Caco-2 (cell line): ENCODE results near the gene PRKCB. TPM values are rescaled to one million over a fixed set of nuclear protein-coding genes. Genes with fewer than 3 reads are reported as not detected.

Experiments used
- BruUV-seq: library from RNA; stranded (reverse); fragments of 400-500 nt; replicated peaks from 2 replicates; lab custom pipeline; 2021; lab: Mats Ljungman, UMichigan
- CTCF ChIA-PET: fragments of 300-600 bp; sonication (Branson Sonifier 250); formaldehyde crosslinking; loops from one replicate; lab custom pipeline; 2022; ENCODE audit warnings: antibody characterized with exemption; lab: Charles Lee
- POLR2A ChIA-PET: fragments of 300-600 bp; sonication (Branson Sonifier 250); formaldehyde crosslinking; loops from one replicate; lab custom pipeline; 2022; ENCODE audit warnings: antibody characterized with exemption; lab: Charles Lee
- DNase-seq, 2 experiments: peaks; one replicate each; pipeline versions ENCODE4 v3.0.0 to v3.0.0-alpha.2; 2020 to 2022
- H3K27me3 ChIP-seq: replicated peaks from 2 replicates; pipeline ENCODE4 v1.6.0; 2011; ENCODE audit warnings: low read length; ENCODE audit not compliant: control insufficient read depth, insufficient read depth
- H3K36me3 ChIP-seq: 2 replicates; pipeline ENCODE4 v1.5.1; 2011; ENCODE audit warnings: low read length; ENCODE audit not compliant: control insufficient read depth, insufficient read depth
- H3K4me1 ChIP-seq: fragments of 250-450 bp; sonication (Bioruptor Pico); 2 replicates; pipeline ENCODE4 v1.5.1; 2020; ENCODE audit warnings: mild to moderate bottlenecking
- H3K4me3 ChIP-seq: 2 replicates; pipeline ENCODE4 v1.5.1; 2011; ENCODE audit warnings: low read depth, mild to moderate bottlenecking, control low read depth, low read length
- H3K9me3 ChIP-seq: fragments of 250-450 bp; sonication (Bioruptor Pico); 2 replicates; pipeline ENCODE4 v1.5.1; 2020; ENCODE audit warnings: mild to moderate bottlenecking, moderate library complexity
- H3K27ac Mint-ChIP-seq: one replicate; pipeline ENCODE4 v1.8.0; 2022; ENCODE audit warnings: mixed read lengths; ENCODE audit not compliant: unreplicated experiment
- H3K27me3 Mint-ChIP-seq: one replicate; pipeline ENCODE4 v1.8.0; 2022; ENCODE audit warnings: mixed read lengths; ENCODE audit not compliant: insufficient read depth, unreplicated experiment
- H3K36me3 Mint-ChIP-seq: one replicate; pipeline ENCODE4 v1.8.0; 2022; ENCODE audit warnings: mild to moderate bottlenecking, mixed read lengths; ENCODE audit not compliant: insufficient read depth, unreplicated experiment
- H3K4me1 Mint-ChIP-seq: one replicate; pipeline ENCODE4 v1.8.0; 2022; ENCODE audit warnings: low read depth, mixed read lengths; ENCODE audit not compliant: unreplicated experiment
- H3K4me3 Mint-ChIP-seq: one replicate; pipeline ENCODE4 v1.8.0; 2022; ENCODE audit warnings: mild to moderate bottlenecking, moderate library complexity, mixed read lengths; ENCODE audit not compliant: unreplicated experiment
- H3K9me3 Mint-ChIP-seq: one replicate; pipeline ENCODE4 v1.8.0; 2022; ENCODE audit warnings: mixed read lengths; ENCODE audit not compliant: unreplicated experiment
- CTCF ChIP-seq, 2 experiments: fragments of 200-600 bp in 1 of 2; IDR thresholded peaks; 1 replicate in 1 of 2; 2 replicates in 1 of 2; pipeline versions ENCODE4 v1.5.1 to v1.8.0; 2011 to 2022; ENCODE audit warnings: antibody characterized with exemption in 1 of 2, control low read depth in 1 of 2, inconsistent platforms in 1 of 2, low read depth in 1 of 2, low read length in 1 of 2, mild to moderate bottlenecking in 1 of 2, moderate library complexity in 1 of 2; ENCODE audit not compliant: insufficient read depth in 1 of 2, severe bottlenecking in 1 of 2, unreplicated experiment in 1 of 2
- intact Hi-C: fragments of 100-400 bp; cut with micrococcal nuclease; formaldehyde crosslinking; loops from one replicate; pipeline ENCODE4 v1.10.0; 2022; ENCODE audit not compliant: unreplicated experiment
- total RNA-seq: library from RNA; stranded (reverse); gene quantifications from 2 replicates; pipeline ENCODE4 v1.2.3, GENCODE V29; 2022

The PRKCB gene
- total RNA-seq, 1 experiment from 2014 or later, result not detected

GRCh38 chr16:24130494-24131085 lies 294.8 kb downstream of the PRKCB start:
- Histone ChIP-seq H3K27me3 (no peaks in the 10 kb centered on the region), H3K36me3 (no peaks in the 10 kb centered on the region), H3K4me3 (no peak overlapping the region), H3K4me1 (no peaks in the 10 kb centered on the region), H3K9me3 (no peaks in the 10 kb centered on the region)
- no peak for DNase-seq
- ChIA-PET CTCF (interaction anchor here (1.3 kb wide), 1 partner anchor 60 kb away, joined by 3 read pairs; no protein-coding TSS in a partner anchor), POLR2A (no interaction called here)
- no peaks in the 10 kb centered on the region for H3K4me1 Mint-ChIP-seq
- no peak overlapping the region for H3K27ac Mint-ChIP-seq
- intact Hi-C loops, result no loop called here
- H3K4me3 Mint-ChIP-seq, result no peak overlapping the region
- H3K27me3 Mint-ChIP-seq, result peaks cover 8% of the 10 kb centered on the region
- TF ChIP-seq CTCF (IDR thresholded peaks at IDR 0.05; ENCODE audit: insufficient read depth in 1 of 2, low read depth in 1 of 2, low read length in 1 of 2, severe bottlenecking in 1 of 2, unreplicated experiment in 1 of 2), result no peak
- no peaks in the 10 kb centered on the region for H3K36me3 Mint-ChIP-seq
- BruUV-seq, result no TSS peak
- no peaks in the 10 kb centered on the region for H3K9me3 Mint-ChIP-seq

- intact Hi-C loops, result no loop called here
- Histone ChIP-seq H3K4me3 (no peak overlapping the region), H3K9me3 (no peaks in the 10 kb centered on the region), H3K36me3 (no peaks in the 10 kb centered on the region), H3K27me3 (no peaks in the 10 kb centered on the region), H3K4me1 (no peaks in the 10 kb centered on the region)
- H3K4me3 Mint-ChIP-seq, result no peak overlapping the region
- TF ChIP-seq CTCF (IDR thresholded peaks at IDR 0.05; ENCODE audit: insufficient read depth in 1 of 2, low read depth in 1 of 2, low read length in 1 of 2, severe bottlenecking in 1 of 2, unreplicated experiment in 1 of 2), result no peak
- peaks cover 7% of the 10 kb centered on the region for H3K27me3 Mint-ChIP-seq
- no peaks in the 10 kb centered on the region for H3K4me1 Mint-ChIP-seq
- CTCF ChIA-PET, result interaction anchor here (1.3 kb wide), 1 partner anchor 60 kb away, joined by 3 read pairs; no protein-coding TSS in a partner anchor
- no peaks in the 10 kb centered on the region for H3K36me3 Mint-ChIP-seq
- H3K9me3 Mint-ChIP-seq, result no peaks in the 10 kb centered on the region
- no peak for DNase-seq
- POLR2A ChIA-PET, result no interaction called here
- H3K27ac Mint-ChIP-seq, result no peak overlapping the region
- BruUV-seq, result no TSS peak
These were observed 295.5 kb downstream of the PRKCB start for GRCh38 chr16:24131294-24131693.

DNA sequence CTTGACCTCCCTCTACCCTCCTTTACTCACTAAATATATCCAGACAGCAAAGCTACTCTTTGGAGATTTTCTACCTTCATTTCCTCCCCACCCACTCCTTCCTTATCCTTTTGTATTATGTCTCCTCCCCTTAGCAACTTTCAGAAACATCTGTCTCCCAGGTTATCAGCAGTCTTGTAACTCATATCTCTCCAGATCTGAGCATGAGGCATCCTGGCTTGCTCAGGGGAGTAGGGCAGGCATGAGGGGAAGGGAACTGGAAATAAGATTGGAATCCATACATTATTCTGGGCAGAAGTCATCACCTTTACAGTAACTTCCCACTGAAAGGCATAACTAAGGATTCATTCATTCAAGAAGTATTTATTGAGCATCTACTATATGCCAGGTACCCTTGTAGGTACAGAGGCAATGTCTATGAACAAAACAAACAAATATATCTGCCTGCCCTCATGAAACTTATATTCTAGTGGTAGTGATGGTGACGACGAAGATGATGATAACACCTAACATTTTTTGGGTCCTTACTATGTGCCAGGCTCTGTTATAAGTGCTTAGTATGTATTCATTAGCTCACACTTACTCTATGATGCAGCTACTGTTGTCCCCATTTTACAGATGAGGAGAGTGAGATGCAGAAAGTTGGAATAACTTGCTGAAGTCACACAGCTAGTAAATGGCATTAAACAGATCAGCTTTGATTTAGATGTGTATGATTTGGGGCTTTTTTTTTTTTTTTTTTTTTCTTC lies 296.4 kb downstream of the PRKCB start:
- TF ChIP-seq CTCF (IDR thresholded peaks at IDR 0.05; ENCODE audit: insufficient read depth in 1 of 2, low read depth in 1 of 2, low read length in 1 of 2, severe bottlenecking in 1 of 2, unreplicated experiment in 1 of 2), result no peak
- H3K27me3 ChIP-seq, result no peaks in the 10 kb centered on the region
- H3K4me3 ChIP-seq, result no peak overlapping the region
- Mint-ChIP-seq H3K36me3 (no peaks in the 10 kb centered on the region), H3K9me3 (no peaks in the 10 kb centered on the region), H3K4me1 (no peaks in the 10 kb centered on the region), H3K27ac (no peak overlapping the region), H3K4me3 (no peak overlapping the region), H3K27me3 (peaks cover 7% of the 10 kb centered on the region)
- H3K4me1 ChIP-seq, result no peaks in the 10 kb centered on the region
- CTCF ChIA-PET, result no interaction called here
- no peaks in the 10 kb centered on the region for H3K9me3 ChIP-seq
- DNase-seq, result no peak
- BruUV-seq, result no TSS peak
- H3K36me3 ChIP-seq, result no peaks in the 10 kb centered on the region
- POLR2A ChIA-PET, result no interaction called here
- intact Hi-C loops, result no loop called here
